HUES48 (cell line): ENCODE data around the gene CARD6.
"Not testable (repeated sequence)": the region's sequence is repeated elsewhere in the genome, so short reads cannot be mapped to it uniquely, and the experiment has no call there.

Experiments
- H3K27ac ChIP-seq: one replicate; pipeline ENCODE4 v1.7.0; 2013; ENCODE audit warnings: low read depth, low read length, inconsistent platforms
- H3K27me3 ChIP-seq: 2 replicates; pipeline ENCODE4 v1.6.1; 2013; ENCODE audit warnings: mild to moderate bottlenecking, low read length; ENCODE audit not compliant: control insufficient read depth, insufficient read depth
- H3K36me3 ChIP-seq: 2 replicates; pipeline ENCODE4 v1.6.1; 2013; ENCODE audit warnings: low read length; ENCODE audit not compliant: control insufficient read depth, insufficient read depth
- H3K4me1 ChIP-seq: 2 replicates; pipeline ENCODE4 v1.6.1; 2013; ENCODE audit warnings: mild to moderate bottlenecking, low read length; ENCODE audit not compliant: control insufficient read depth, insufficient read depth
- H3K4me3 ChIP-seq: 2 replicates; pipeline ENCODE4 v1.5.1; 2013; ENCODE audit warnings: mild to moderate bottlenecking, low read depth, low read length
- H3K9ac ChIP-seq: 2 replicates; pipeline ENCODE4 v1.6.1; 2013; ENCODE audit warnings: mild to moderate bottlenecking, low read depth, low read length, moderate library complexity
- H3K9me3 ChIP-seq: 2 replicates; pipeline ENCODE4 v1.6.1; 2013; ENCODE audit warnings: low read length; ENCODE audit not compliant: control insufficient read depth, insufficient read depth

The CARD6 gene

GRCh38 chr5:40847525-40847924 lies 6.4 kb downstream of the CARD6 start:
- Histone ChIP-seq H3K9me3 (no peaks in the 10 kb centered on the region), H3K36me3 (no peaks in the 10 kb centered on the region), H3K27me3 (no peaks in the 10 kb centered on the region), H3K27ac (no peak overlapping the region), H3K4me3 (no peak overlapping the region), H3K9ac (no peak overlapping the region), H3K4me1 (no peaks in the 10 kb centered on the region)

GRCh38 chr5:40853632-40854192 lies 12.5 kb downstream of the CARD6 start:
- H3K9ac ChIP-seq, result no peak overlapping the region
- H3K9me3 ChIP-seq, result no peaks in the 10 kb centered on the region
- no peaks in the 10 kb centered on the region for H3K4me1 ChIP-seq
- H3K27ac ChIP-seq, result no peak overlapping the region
- H3K36me3 ChIP-seq, result no peaks in the 10 kb centered on the region
- H3K27me3 ChIP-seq, result no peaks in the 10 kb centered on the region
- H3K4me3 ChIP-seq, result no peak overlapping the region

DNA sequence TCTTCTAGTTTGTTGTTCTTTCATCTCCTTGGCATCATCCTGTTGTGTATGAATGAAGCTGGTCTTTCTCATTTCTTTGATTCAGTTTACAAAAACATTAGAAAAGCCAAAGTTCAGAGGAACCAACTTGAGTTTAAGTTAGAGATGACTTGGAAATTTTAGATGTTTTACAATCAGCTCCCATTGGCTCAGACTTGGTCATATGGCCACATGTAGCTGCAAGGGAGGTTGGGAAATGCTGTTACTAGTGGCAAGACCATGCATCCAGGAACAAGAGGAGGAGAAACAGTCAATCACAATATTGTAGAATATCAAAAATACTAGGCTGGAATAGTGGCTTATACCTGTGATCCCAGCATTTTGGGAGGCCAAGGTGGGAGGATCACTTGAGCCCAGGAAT lies 19.5 kb downstream of the CARD6 start:
- Histone ChIP-seq H3K9ac (no peak overlapping the region), H3K36me3 (no peaks in the 10 kb centered on the region), H3K4me3 (no peak overlapping the region), H3K27ac (no peak overlapping the region), H3K27me3 (no peaks in the 10 kb centered on the region), H3K9me3 (no peaks in the 10 kb centered on the region), H3K4me1 (no peaks in the 10 kb centered on the region)

GRCh38 chr5:40865004-40865403 lies 23.8 kb downstream of the CARD6 start:
- H3K9ac ChIP-seq, H3K9me3 ChIP-seq, H3K27ac ChIP-seq, H3K4me1 ChIP-seq, H3K4me3 ChIP-seq, H3K27me3 ChIP-seq, H3K36me3 ChIP-seq: not testable (repeated sequence)

DNA sequence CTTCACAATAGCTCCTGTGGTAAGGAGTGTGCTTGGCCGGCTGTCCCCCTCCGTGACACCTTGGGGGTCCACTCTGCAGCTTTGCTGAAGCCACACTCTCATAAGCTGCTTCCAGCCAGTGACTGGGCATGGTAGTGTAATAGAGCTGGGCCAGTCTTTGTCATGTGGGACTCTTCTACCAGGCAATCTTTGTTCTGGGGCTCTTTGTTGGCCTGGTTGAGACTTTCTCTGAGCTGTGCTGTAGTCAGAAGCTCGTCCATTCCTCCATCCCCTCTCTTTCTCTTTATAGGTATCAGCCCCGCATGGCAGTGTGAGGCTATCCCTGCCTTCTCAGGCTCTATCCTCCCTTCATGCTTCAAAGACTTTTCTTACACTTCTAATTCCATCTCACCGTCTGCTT lies 25.7 kb downstream of the CARD6 start:
- H3K27ac ChIP-seq, result no peak overlapping the region
- H3K36me3 ChIP-seq, result no peaks in the 10 kb centered on the region
- H3K27me3 ChIP-seq, result no peaks in the 10 kb centered on the region

DNA sequence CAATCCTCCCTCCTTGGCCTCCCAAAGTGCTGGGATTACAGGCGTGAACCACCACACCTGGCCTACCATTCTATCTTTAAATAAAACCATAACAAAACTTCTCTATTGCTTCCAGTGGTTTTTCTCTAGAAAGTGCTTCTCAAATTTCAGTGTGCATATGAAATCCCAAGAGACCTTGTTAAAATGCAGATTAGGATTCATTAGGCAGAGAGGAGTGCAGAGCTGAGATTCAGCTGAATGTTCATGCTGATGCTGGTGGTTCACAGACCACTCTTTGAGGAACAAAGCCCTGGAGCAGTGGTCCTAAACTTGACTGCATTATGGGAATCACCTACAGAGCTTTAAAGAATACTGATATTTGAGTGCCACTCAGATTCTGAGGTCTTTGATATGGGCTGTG lies 28.2 kb downstream of the CARD6 start:
- H3K9ac ChIP-seq, result no peak overlapping the region
- no peaks in the 10 kb centered on the region for H3K36me3 ChIP-seq
- H3K4me3 ChIP-seq, result no peak overlapping the region
- H3K27me3 ChIP-seq, result no peaks in the 10 kb centered on the region
- no peak overlapping the region for H3K27ac ChIP-seq
- no peaks in the 10 kb centered on the region; the same call in 1 of the 2 replicates for H3K9me3 ChIP-seq
- H3K4me1 ChIP-seq, result peaks cover 5% of the 10 kb centered on the region; the same call in 1 of the 2 replicates

More for the DNA sequence above, 25.7 kb downstream of the CARD6 start:
- peaks cover 5% of the 10 kb centered on the region; the same call in 1 of the 2 replicates for H3K4me1 ChIP-seq
- H3K9me3 ChIP-seq, result no peaks in the 10 kb centered on the region; the same call in 1 of the 2 replicates
- H3K4me3 ChIP-seq, result no peak overlapping the region
- no peak overlapping the region for H3K9ac ChIP-seq

DNA sequence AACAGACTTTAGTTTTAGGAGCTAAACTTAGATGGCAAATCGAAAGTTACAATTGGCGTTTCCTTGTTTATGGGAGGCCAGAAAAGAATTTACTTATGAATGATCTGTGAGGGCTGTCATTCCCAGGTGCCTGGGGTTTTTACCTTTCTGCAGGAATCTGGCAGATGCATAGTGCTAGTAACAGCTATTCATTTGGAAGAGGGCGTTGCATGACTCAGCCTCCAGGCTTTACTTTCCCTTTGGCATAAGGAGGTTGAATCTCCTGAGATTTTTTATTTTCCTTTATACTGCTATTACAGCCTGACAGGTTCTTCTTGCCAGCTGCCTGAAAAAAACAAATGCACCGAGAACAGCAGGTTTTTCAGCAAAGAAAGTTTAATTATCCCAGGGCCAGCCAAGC lies 30.0 kb downstream of the CARD6 start:
- no peak overlapping the region for H3K9ac ChIP-seq
- no peak overlapping the region for H3K4me3 ChIP-seq
- H3K27me3 ChIP-seq, result no peaks in the 10 kb centered on the region
- peaks cover 5% of the 10 kb centered on the region; the same call in 1 of the 2 replicates for H3K4me1 ChIP-seq
- no peaks in the 10 kb centered on the region; the same call in 1 of the 2 replicates for H3K9me3 ChIP-seq
- H3K27ac ChIP-seq, result peak overlapping the region; percentile 27
- H3K36me3 ChIP-seq, result no peaks in the 10 kb centered on the region

GRCh38 chr5:40872253-40872652 lies 31.1 kb downstream of the CARD6 start:
- not testable (repeated sequence) for H3K4me1 ChIP-seq, H3K9me3 ChIP-seq, H3K27me3 ChIP-seq, H3K9ac ChIP-seq, H3K27ac ChIP-seq, H3K4me3 ChIP-seq, H3K36me3 ChIP-seq

GRCh38 chr5:40873286-40873880 lies 32.2 kb downstream of the CARD6 start:
- H3K4me3 ChIP-seq, result no peak overlapping the region
- no peaks in the 10 kb centered on the region for H3K36me3 ChIP-seq

DNA sequence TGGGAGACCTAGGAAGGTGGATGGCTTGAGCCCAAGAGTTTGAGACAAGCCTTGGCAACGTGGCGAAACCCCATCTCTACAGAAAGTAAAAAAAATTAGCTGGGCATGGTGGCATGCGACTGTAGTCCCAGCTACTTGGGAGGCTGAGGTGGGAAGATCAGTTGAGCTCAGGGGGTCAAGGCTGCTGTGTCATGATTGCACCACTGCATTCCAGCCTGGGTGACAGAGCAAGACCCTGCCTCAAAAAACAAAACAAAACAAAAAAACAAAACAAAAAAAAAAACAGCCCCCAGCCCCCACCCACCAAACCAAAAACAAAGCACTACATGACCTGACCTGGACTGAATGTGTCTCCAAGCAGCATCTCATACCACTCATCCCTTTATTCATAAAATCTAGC lies 34.8 kb downstream of the CARD6 start:
- Histone ChIP-seq H3K27me3 (no peaks in the 10 kb centered on the region), H3K9ac (no peak overlapping the region), H3K4me3 (no peak overlapping the region), H3K4me1 (peaks cover 2% of the 10 kb centered on the region; the same call in 1 of the 2 replicates), H3K36me3 (no peaks in the 10 kb centered on the region), H3K9me3 (peaks cover 5% of the 10 kb centered on the region; the same call in 1 of the 2 replicates), H3K27ac (no peak overlapping the region)

More at GRCh38 chr5:40873286-40873880, 32.2 kb downstream of the CARD6 start:
- H3K27ac ChIP-seq, result no peak overlapping the region
- no peaks in the 10 kb centered on the region for H3K27me3 ChIP-seq
- no peak overlapping the region for H3K9ac ChIP-seq
- peaks cover 5% of the 10 kb centered on the region; the same call in 1 of the 2 replicates for H3K4me1 ChIP-seq
- H3K9me3 ChIP-seq, result peaks cover 5% of the 10 kb centered on the region; the same call in 1 of the 2 replicates

DNA sequence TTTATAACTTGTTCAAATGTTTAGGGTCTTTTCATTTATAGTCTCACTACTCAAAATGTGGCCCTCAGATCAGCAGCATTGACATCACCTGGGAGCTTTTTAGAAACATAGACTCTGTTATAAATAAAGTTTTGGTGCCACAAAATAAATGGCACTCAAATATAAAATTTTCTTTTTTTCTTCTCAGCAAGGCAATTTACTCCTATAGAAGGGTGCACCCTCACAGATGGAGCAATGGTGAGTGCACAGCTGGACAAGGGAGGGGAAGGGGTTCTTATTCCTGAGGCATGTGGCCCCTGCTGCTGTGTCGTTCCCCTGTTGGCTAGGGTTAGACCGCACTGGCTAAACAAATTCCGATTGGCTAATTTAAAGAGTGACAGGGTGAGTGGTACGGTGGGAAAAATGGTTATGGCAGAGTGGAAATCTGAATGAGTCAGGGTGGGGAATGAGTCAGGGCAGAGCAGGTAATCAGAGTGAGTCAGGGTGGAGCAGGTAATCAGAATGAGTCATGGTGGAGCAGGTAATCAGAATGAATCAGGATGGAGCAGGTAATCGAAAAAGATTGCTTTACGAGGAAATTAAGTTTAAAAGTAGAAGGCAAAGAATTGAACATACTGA lies 36.3 kb downstream of the CARD6 start:
- H3K27ac ChIP-seq, result no peak overlapping the region
- no peaks in the 10 kb centered on the region for H3K27me3 ChIP-seq
- H3K4me1 ChIP-seq, result no peaks in the 10 kb centered on the region
- no peak overlapping the region for H3K4me3 ChIP-seq
- no peak overlapping the region for H3K9ac ChIP-seq
- no peaks in the 10 kb centered on the region for H3K36me3 ChIP-seq
- peaks cover 14% of the 10 kb centered on the region for H3K9me3 ChIP-seq
